GM18858 (cell line): Measurements from ENCODE around the gene CACNA1S.

ENCODE experiments used
- ATAC-seq: cut with Tn5 transposase; IDR thresholded peaks from one replicate; pipeline ENCODE4 v1.9.1; 2021; ENCODE audit not compliant: unreplicated experiment

The CACNA1S gene

GRCh38 chr1:201119206-201120197 is 7.3 kb upstream of the CACNA1S start:
- ATAC-seq = no peak

DNA sequence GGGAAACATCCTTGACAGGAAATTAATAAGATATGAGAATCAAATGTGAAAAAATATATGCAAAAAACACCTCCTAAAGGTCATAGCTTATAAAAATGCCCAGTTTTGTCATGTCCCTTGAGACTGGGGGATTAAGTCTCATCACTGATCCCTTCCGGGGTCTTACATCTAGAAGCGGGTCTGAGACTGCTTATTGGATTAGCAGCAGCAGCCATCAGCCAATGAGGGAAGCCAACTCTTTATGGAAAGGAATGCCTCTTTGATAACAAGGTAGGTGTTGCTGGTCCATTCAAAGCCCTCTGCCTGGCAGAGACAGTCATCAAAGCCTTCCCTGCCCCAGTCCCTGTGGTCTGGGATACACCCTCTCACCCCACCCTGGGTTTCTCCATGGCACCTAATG is 3.9 kb upstream of the CACNA1S start:
- no peak for ATAC-seq

GRCh38 chr1:201115390-201115937 is 3.2 kb upstream of the CACNA1S start:
- ATAC-seq = no peak

- ATAC-seq = peak; percentile 83
Measured at GRCh38 chr1:201114245-201115131, 2.3 kb upstream of the CACNA1S start.

GRCh38 chr1:201113451-201114244 is 1.4 kb upstream of the CACNA1S start:
- ATAC-seq = no peak

GRCh38 chr1:201112926-201113325 is 700 bp upstream of the CACNA1S start:
- ATAC-seq = no peak

DNA sequence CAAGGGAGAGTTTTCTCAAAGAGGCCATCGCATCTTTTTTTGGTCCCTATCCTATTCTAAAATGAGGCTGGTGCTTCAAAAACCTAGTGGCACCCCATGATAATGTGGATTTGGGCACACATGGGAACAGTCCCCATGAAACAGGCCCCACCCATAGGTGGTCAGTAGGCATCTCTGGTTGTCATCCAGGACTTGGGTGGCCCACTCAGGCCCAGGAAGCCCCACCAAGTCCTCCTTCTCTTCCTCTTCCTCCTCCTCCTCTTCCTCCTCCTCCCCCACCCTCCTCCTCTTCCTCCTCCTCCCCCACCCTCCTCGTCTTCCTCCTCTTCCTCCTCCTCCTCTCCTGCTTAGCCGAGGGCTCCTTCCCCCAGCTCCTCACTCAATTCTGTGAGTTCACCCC is 554 bp downstream of the CACNA1S start:
- no peak for ATAC-seq

- ATAC-seq = no peak
Measured at GRCh38 chr1:201111156-201111555, 1.1 kb downstream of the CACNA1S start.

DNA sequence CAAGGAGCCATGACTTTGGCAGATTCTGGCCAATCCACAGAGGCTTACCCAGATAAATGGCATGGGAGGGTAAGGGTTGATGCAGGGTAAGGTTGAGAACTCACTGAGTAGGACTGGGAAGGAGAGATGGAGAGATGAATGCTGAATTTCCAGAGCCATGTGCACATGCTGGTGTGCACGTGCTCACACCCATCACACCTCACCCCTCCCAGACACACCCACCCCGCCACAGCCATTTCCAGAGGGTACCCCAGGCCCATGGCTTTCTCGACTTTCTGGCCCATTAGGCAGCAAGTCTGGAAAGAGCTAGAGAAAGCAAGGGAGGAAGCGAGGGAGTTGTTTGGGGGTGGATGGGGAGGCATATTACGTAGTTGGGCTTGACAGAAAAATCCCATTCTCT is 1.6 kb downstream of the CACNA1S start:
- no peak for ATAC-seq

GRCh38 chr1:201110138-201110537 is 2.1 kb downstream of the CACNA1S start:
- ATAC-seq = no peak

DNA sequence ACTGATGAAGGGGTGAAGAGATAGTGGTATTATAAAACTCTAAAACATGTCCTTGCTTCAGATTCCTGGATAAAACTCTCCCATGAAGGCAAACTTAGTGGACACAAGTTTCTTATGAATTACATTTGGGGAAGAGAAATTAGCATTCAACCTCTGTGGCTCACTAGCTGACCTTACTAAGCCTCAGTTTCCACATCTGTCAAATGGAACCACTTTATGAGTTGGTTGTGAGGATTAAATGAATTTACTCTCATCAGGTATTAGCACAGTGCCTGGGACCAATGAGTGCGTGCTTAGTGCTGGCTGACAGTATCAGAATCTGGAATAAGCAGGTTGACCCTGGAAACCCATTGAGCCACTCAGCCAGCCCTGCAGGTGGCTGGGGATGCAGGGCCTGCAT is 2.6 kb downstream of the CACNA1S start:
- no peak for ATAC-seq

- ATAC-seq = no peak
Measured at GRCh38 chr1:201108614-201109013, 3.6 kb downstream of the CACNA1S start.

- ATAC-seq = no peak
Measured at GRCh38 chr1:201105688-201106087, 6.5 kb downstream of the CACNA1S start.

- ATAC-seq = no peak
Measured at GRCh38 chr1:201104141-201104540, 8.1 kb downstream of the CACNA1S start.

- ATAC-seq = no peak
Measured at GRCh38 chr1:201103666-201104065, 8.6 kb downstream of the CACNA1S start.

DNA sequence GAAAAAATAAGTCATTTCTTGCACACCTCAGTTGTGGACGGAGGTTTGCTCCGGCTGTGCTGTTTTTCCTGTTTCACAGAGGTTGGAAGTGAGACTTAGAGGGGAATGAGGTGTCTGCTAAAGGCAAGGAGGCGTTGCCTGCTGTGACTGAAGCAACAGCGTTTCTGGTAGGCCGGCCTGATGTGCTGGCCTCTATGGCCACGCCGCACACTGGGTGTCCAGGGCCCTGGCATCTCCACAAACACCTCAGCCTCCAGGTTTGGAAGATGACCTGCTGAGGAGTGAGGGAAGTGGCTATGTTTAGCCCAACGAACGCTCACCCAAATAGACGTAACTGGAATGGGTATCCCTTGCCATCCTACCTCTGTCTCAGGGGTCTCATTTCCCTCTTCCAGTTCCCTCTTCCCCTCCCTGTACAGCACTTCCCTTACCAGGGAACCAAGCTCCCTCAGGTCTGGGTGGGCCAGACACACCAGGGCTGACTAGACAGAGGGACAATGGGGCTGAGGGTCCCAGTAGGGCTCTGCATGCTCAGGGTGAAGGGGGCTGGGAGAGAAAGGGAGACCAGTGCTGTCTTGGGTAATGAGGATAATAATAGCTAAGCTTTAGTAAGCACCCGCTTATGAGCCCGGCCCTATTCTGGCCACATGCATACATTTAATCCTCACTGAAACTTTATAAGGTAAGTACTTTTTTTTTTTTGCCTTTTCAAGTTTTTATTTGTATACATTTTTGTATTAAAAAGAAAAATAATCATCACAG is 11.9 kb downstream of the CACNA1S start:
- no peak for ATAC-seq

GRCh38 chr1:201098992-201099677 is 13.1 kb downstream of the CACNA1S start:
- no peak for ATAC-seq

DNA sequence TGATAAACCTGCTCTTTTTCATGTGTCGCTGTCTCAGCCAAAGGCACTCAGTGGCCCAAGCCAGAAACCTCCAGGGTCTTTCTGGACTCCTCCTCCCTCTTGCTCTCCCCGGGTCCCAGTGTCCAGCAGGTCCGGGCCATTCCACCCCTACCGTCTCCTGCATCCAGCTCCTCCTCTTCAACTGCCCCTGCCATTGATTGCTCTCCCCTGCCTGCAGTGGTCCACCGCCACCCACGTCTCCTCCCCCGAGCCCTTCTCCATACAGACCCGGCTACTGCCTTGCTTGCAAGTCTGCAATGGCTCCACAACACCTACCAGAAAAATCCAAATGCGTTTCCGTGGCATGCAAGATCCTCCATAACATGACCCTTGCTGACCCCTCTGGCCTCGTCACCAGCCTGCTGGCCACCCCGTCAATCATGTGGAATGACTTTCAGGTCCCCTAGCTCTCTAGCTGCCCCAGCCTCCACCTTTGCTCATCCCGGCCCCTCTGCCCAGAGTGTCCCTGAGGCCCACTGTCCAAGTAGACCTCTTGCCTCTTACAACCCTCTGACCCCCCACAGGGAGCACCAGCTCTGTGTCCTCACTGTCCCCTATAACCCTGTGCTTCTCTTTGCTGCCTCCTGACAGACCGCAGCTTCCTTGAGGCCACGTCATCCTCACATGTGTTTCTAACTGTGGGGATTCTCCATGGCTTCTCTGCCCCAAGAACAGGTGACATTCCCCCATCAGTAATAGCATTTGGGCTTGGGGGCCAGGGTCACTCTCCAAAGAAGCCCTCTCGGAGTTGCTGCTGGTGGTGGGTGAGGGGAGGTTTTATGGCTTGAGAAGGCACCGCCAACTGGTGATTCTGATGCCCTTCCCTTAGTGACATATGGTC is 15.0 kb downstream of the CACNA1S start:
- ATAC-seq = no peak
